Measurements from ENCODE around the gene PRKD1.

The PRKD1 gene

DNA sequence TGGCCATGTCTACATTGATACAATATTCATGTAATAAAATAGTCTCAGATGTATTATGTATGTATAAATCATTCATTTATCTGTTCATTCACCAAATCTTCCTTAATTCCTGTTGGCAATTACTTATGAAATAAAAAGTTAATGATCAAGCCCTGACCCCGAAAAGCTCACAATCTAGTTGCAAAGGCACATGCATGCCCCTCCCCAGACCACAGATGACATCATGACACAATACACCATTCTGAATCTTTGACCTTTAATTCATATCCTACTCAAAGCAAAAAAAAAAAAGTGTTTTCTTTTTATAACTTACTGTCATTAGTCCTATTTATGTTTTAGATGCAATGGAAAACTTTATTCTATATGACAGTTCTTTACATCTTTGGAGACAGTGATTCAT is 346.9 kb downstream of the PRKD1 start:
- DNase-seq, result no peak

DNA sequence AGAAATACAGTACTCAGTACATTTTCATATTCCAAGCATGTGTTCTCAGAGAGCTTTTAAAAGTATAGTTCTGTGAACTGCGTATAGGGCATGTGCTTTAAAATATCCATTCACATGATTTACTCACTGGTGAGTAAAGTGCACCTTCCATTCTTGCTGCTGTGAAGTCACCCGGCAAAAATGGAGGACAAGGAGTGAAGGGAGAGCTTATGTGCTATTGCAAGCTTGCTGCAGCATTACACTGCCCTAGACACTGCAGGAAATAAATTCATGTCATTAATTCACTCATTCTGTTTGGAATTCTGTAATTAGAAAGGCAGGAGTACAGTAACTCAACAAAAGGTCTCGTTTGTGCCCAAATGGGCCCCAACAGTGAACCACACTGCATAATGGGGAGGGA is 347.8 kb downstream of the PRKD1 start:
- DNase-seq, result no peak

DNA sequence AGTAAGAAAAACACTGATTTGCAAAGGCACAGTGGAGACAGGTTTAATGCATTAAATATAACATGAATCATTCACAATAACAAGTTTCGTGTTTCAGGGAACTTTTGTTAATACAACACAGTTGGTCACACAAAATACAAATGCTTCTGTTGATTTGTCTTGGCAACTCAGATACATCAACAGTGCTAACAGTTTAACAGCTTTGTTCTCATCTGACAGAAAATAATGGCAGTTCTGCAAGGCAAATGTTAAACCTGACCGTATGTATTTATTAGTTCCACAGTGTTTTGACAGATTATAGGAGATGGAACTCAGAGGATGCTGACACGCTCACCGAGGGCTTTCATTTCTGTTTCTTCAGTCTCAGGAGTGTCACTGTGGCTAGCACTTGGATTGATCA is 350.7 kb downstream of the PRKD1 start:
- no peak for DNase-seq

DNA sequence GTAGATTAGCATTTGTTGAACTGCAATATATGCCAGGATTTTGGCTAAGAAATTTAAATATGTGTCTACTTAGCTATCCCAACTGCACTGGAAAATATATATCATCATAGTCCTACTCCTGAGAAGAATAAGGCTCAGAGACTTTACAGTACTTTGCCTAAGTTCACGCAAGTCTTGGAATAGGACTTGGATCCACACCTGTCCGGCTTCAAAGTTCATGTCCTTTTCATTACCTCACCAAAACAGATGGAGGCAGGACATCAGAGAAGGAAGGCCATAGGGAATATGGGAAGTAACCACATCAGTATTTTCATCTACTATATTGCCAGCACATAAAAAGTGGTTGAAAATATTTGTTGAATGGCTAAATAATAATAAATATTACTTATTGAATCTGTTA is 358.5 kb downstream of the PRKD1 start:
- no peak for DNase-seq

DNA sequence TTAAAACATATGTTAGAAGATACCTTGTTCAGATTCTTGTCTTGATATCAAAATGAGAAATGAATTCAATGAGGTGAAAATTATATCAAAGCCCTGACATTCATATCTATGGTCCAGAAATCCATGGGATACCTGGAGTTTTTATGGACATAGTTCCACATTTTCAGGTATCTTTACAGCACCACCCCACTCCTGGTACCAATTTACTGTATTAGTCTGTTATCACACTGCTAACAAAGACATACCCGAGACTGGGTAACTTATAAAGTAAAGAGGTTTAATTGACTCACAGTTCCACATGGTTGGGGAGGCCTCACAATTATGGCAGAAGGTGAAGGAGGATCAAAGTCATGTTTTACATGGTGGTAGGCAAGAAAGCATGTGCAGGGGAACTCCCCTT is 361.5 kb downstream of the PRKD1 start:
- no peak for DNase-seq

DNA sequence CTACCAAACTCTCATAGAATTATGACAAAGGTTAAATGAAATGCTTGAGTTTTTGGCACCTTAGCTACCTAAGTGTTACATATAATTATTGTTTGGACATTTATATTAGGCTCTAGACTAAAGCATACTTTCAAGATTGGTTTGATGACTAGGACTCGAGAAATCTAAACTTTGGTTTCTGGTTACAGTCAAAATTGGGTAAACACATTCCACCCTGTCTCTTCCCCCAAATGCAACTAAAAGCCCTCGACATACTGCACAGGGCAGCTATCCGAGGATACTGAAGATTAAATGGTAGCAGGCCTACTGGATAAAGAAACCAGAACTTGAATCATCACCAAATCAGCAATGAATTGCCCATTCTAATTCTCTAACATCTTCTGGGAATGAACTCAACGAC is 369.1 kb downstream of the PRKD1 start:
- no peak for DNase-seq

DNA sequence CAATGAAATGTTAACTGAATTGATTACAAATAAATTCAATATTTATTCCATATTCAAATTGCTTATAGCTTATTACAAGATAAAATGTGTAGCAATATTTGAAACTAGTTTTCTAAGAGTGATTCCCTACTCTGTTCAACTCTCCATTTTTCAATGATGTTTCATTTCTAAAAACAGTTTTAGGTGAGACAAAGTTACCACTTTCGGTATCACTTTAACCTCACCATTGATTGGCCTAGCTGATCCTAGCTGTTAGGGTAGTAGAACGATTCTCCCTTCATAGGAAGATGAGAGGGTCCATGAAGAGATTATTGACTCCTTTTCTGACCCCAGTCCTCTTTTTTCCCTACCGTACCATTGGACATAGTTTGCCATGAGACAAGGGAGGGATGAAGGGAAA is 373.3 kb downstream of the PRKD1 start:
- no peak for DNase-seq

DNA sequence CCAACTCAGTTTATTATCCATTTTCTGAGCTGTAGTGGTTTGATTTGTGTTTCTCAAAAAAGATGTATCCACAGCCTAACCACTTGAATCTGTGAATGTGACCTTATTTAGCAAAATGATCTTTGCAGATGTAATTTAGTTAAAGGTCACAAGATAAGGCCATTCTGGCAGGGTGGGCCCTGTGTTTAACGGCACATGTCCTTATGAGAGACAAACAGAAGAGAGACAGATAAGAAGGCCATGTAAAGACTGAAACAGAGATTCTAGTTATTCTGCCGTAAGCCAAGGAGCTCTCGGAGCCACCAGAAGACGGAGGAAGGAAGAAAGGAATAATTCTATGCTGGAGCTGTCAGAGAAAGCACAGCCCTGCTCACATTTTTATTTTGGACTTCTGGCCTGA is 374.2 kb downstream of the PRKD1 start:
- no peak for DNase-seq

DNA sequence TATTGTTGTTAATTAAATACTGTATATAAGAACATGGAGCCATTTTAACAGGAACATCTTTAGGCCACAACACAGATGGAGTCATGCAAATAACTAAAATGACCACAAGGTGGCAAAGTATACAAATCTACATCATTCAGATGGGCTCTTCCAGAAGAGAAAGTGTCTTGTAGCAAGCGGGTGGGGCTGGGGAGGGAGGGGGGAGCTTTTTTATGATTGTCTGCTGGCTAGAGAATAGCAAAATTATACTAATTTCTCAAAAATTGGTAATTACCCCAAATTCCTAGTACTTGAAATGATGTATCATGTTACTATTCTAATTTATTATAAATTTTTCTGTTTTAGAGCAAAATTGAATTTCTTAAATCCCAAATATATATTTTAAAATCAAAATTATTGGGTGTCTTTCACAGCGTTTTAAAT is 378.7 kb downstream of the PRKD1 start:
- no peak for DNase-seq

DNA sequence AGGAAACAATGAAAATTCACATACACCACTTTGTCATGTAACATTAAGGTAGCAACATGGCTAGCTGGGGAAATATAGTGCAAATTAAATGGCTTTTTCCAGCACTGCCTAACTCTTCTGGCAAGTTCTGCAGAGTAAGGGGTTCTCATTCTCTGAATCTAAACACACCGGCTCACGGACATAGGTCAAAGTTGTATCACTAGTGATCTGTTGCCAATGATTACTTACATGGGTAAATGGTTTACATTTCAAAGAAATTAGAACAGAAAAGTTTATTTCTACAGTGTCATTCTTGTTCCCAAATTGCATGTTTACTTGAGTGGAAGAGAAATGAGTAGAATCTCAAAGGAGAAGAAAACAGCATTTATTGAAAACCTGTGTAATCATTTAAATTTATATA is 381.9 kb downstream of the PRKD1 start:
- no peak for DNase-seq

DNA sequence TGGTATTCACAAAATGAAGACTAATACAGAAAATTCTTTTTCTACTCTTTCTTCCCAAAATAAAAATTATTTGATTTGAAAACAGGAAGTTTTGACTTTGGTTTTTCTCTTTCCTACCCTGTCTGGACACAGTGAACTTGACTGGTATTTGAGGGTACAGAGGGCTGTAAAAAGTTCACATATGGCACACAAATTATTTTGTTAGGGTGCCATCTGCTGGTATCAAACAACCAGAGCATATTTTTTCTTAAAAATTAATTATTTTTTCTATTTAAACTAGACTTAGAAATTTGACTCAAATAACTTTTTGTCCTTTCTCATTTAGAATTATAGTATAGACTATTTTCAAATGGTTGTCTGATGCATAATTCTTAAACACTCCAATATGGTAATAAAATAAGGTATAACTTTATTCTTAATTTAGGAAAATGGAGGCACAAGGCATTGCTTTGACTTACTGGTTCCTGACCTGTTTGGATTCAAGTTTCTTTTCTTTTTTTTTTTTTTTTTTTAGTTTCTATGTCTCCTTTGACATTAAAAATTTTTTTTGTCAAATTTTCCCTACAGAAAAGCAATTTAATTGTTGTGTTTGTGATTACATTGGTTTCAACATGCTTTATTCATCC is 390.6 kb downstream of the PRKD1 start:
- DNase-seq, result no peak

DNA sequence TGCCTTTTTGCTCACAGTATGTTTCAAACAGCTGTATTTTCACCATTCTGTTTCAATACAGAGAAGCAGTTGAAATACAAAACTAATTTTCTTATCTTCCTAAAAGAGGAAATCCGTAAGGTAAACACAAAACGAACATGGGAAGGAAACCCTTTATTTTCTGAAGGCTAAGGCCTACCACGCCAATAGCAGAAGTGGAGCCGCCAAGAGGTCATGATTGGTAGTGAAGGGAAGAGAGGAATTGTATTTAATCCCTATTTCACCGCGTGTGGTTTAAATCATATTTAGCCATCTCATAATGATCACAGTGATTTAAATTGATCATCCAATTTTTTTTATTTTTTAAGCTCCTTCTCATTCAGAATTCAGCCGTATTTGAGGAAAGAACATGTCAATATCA is 398.2 kb downstream of the PRKD1 start:
- DNase-seq, result no peak

DNA sequence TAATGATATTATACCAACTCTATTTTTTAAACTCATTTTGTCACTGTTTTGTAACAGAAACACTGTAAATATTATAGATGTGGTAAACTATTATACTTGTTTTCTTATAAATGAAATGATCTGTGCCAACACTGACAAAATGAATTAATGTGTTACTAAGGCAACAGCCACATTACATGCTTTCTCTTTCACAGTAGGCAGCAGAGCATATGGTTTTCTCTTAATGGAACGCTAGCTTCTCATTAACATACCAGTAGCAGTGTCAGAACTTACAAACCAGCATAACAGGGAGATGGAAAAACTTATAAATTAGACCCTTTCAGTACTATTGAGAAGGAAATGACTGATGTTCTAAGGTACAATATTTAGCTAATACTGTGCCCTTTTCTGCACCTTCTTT is 398.8 kb downstream of the PRKD1 start:
- no peak for DNase-seq

DNA sequence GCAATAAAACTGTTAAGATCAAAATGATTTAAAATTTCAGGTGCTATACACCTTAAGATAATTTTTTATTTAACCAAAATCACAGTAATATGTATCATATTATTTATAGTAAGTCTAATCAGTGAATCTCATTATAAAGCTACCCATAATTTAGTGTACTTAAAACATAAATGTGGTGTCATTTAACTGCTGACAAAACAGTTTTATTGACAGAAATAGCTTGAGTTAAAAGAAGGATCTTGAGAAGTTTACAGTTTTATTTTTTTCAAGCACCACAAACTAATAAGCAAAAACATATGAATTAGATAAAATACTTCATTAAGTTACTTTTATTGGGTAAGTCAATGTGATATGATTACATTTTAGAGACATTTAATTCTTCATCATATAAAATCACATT is 400.4 kb downstream of the PRKD1 start:
- DNase-seq, result no peak

All from GDM1 (cell line).